ENCODE data around the gene MAST2. TPM values are rescaled to one million over a fixed set of nuclear protein-coding genes. Genes with fewer than 3 reads are reported as not detected.
A peak's percentile ranks its signal among the peaks of the same experiment; 100 is the strongest.

Gene MAST2
- total RNA-seq, 4 donors from 2014 or later = 8.3 to 24.8 (median 14.5) TPM

- intact Hi-C loops (cut with DNase I) = no loop called here
- no peak for DNase-seq
- peaks cover 0 to 6% (median 4%) of the 10 kb centered on the region in 3 donors for H3K4me1 ChIP-seq
- TF ChIP-seq POLR2A (IDR thresholded peaks at IDR 0.05) = no peak
- TF ChIP-seq CTCF (IDR thresholded peaks at IDR 0.05) = no peak
- no peaks in the 10 kb centered on the region for H3K9me3 ChIP-seq
- WGBS, 2 donors = 79 to 90% methylated on average over 4 to 5 of the region's 5 CpGs
- no peaks in the 10 kb centered on the region for H3K27me3 ChIP-seq
- no peak overlapping the region for H3K4me3 ChIP-seq
- H3K27ac ChIP-seq = no peak overlapping the region
- H3K36me3 ChIP-seq = peaks cover 0 to 25% (median 9%) of the 10 kb centered on the region in 3 donors
Observed at GRCh38 chr1:46003315-46003714, 199.9 kb downstream of the MAST2 start.

GRCh38 chr1:46004492-46004891 is 201.1 kb downstream of the MAST2 start:
- TF ChIP-seq CTCF (IDR thresholded peaks at IDR 0.05) (no peak), POLR2A (IDR thresholded peaks at IDR 0.05) (no peak)
- no peak overlapping the region for H3K27ac ChIP-seq
- H3K27me3 ChIP-seq = no peaks in the 10 kb centered on the region
- no peaks in the 10 kb centered on the region for H3K9me3 ChIP-seq
- H3K36me3 ChIP-seq = peaks cover 0 to 36% (median 17%) of the 10 kb centered on the region in 3 donors
- H3K4me1 ChIP-seq = peaks cover 0 to 8% (median 4%) of the 10 kb centered on the region in 3 donors
- intact Hi-C loops (cut with DNase I) = no loop called here
- H3K4me3 ChIP-seq = no peak overlapping the region
- DNase-seq = no peak
- WGBS, 2 donors = 85 to 88% methylated on average over 1 of the region's 1 CpG

GRCh38 chr1:46005594-46005993 is 202.2 kb downstream of the MAST2 start:
- 80 to 85% methylated on average over 1 of the region's 1 CpG for WGBS, 2 donors
- H3K4me3 ChIP-seq = no peak overlapping the region
- TF ChIP-seq POLR2A (IDR thresholded peaks at IDR 0.05) (no peak), CTCF (IDR thresholded peaks at IDR 0.05) (no peak)
- intact Hi-C loops (cut with DNase I) = no loop called here
- no peaks in the 10 kb centered on the region for H3K27me3 ChIP-seq
- H3K9me3 ChIP-seq = no peaks in the 10 kb centered on the region
- H3K27ac ChIP-seq = no peak overlapping the region
- H3K36me3 ChIP-seq = peaks cover 0 to 47% (median 17%) of the 10 kb centered on the region in 3 donors
- DNase-seq = no peak
- peaks cover 0 to 19% (median 4%) of the 10 kb centered on the region in 3 donors for H3K4me1 ChIP-seq

GRCh38 chr1:46008585-46008984 is 205.2 kb downstream of the MAST2 start:
- H3K4me1 ChIP-seq = peaks cover 0 to 23% (median 0%) of the 10 kb centered on the region in 3 donors
- no peak overlapping the region for H3K4me3 ChIP-seq
- H3K27me3 ChIP-seq = no peaks in the 10 kb centered on the region
- no peaks in the 10 kb centered on the region for H3K9me3 ChIP-seq
- TF ChIP-seq POLR2A (IDR thresholded peaks at IDR 0.05) (no peak), CTCF (IDR thresholded peaks at IDR 0.05) (peak in 1 of 6 experiments; percentile 25)
- no peak for DNase-seq
- peaks cover 0 to 57% (median 17%) of the 10 kb centered on the region in 3 donors for H3K36me3 ChIP-seq
- intact Hi-C loops (cut with DNase I) = no loop called here
- no peak overlapping the region for H3K27ac ChIP-seq

GRCh38 chr1:46010611-46011010 is 207.2 kb downstream of the MAST2 start:
- Histone ChIP-seq H3K4me3 (no peak overlapping the region), H3K36me3 (peaks cover 0 to 57% (median 17%) of the 10 kb centered on the region in 3 donors), H3K4me1 (peaks cover 0 to 23% (median 0%) of the 10 kb centered on the region in 3 donors), H3K9me3 (no peaks in the 10 kb centered on the region), H3K27me3 (no peaks in the 10 kb centered on the region), H3K27ac (peak overlapping the region in 2 of 4 donors; percentile 33 to 34)
- DNase-seq = no peak
- intact Hi-C loops (cut with DNase I) = no loop called here
- TF ChIP-seq POLR2A (IDR thresholded peaks at IDR 0.05) (no peak), CTCF (IDR thresholded peaks at IDR 0.05) (no peak)
- WGBS, 2 donors = 90 to 93% methylated on average over 6 of the region's 6 CpGs

Data from esophagus squamous epithelium (tissue), 5 donors.